HL-60 (cell line): Measurements from ENCODE around the gene VPS13D.

Experiments used
- CTCF ChIP-seq: IDR thresholded peaks from one replicate; pipeline ENCODE4 v1.5.1; 2011; ENCODE audit warnings: low read length, control low read depth, inconsistent platforms; ENCODE audit not compliant: insufficient read depth
- GABPA ChIP-seq: IDR thresholded peaks from 2 replicates; pipeline ENCODE4 v1.6.1; 2012; ENCODE audit warnings: low read depth
- POLR2AphosphoS5 ChIP-seq: IDR thresholded peaks from 2 replicates; pipeline ENCODE4 v1.6.1; 2012; ENCODE audit warnings: low read depth
- REST ChIP-seq: IDR thresholded peaks from 2 replicates; pipeline ENCODE4 v1.6.1; 2012; ENCODE audit warnings: low read depth; ENCODE audit not compliant: insufficient replicate concordance
- SPI1 ChIP-seq: IDR thresholded peaks from 2 replicates; pipeline ENCODE4 v1.6.1; 2012; ENCODE audit warnings: low read depth, mild to moderate bottlenecking, borderline replicate concordance

GRCh38 chr1:12551584-12551983, 321.8 kb downstream of the VPS13D start:
- TF ChIP-seq CTCF, result no peak
- no peak for TF ChIP-seq REST
- TF ChIP-seq POLR2AphosphoS5, result no peak
- no peak for TF ChIP-seq GABPA
- no peak for TF ChIP-seq SPI1
